ENCODE results near the gene OTOGL. TPM values are rescaled to one million over a fixed set of nuclear protein-coding genes. Genes with fewer than 3 reads are reported as not detected.

Gene OTOGL
- total RNA-seq, 2 experiments from 2014 or later = not detected

DNA sequence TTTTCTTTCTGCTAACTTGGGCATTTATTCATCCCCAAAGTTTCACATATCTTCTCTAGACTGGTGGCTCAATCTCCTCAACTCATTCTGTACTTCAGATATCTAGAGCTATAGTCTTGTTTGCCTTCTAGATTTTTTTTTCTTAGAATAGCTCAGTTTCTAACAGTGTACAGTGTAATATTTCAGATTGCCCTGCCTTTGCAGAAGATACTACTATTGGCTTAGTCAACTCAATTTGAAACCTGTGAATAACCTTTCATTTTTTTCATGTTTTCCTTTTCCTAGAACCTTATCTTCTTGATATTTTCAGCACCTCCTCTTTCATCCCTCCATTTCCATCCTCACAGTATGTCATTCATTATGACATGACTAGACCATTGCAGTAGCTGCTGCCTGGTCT is 69.6 kb downstream of the OTOGL start:
- Histone ChIP-seq H3K27ac (ENCODE audit: low read depth, low read length, poor library complexity, severe bottlenecking) (no peak overlapping the region), H2AFZ (ENCODE audit: low read length) (no peak overlapping the region), H3K4me3 (ENCODE audit: low read depth, low read length, poor library complexity, severe bottlenecking) (no peak overlapping the region), H4K20me1 (ENCODE audit: insufficient read depth, low read length) (no peaks in the 10 kb centered on the region), H3K36me3 (ENCODE audit: insufficient read depth, low read length) (no peaks in the 10 kb centered on the region), H3K4me1 (ENCODE audit: insufficient read depth, low read length, poor library complexity, severe bottlenecking) (no peaks in the 10 kb centered on the region), H3K9me3 (ENCODE audit: low read length) (no peaks in the 10 kb centered on the region), H3K79me2 (ENCODE audit: insufficient read depth, low read depth, low read length) (no peaks in the 10 kb centered on the region), H3K4me2 (ENCODE audit: low read length) (no peak overlapping the region), H3K9me2 (ENCODE audit: insufficient read depth, low read length) (no peaks in the 10 kb centered on the region)
- no peak for DNase-seq (ENCODE audit: low spot score)
- BruUV-seq (replicated peaks) = no TSS peak
- intact Hi-C loops (cut with micrococcal nuclease; ENCODE audit: unreplicated experiment) = no loop called here
- ChIA-PET CTCF (ENCODE audit: unreplicated experiment) (no interaction called here), POLR2A (no interaction called here)
- no peak for TF ChIP-seq EZH2phosphoT487 (IDR thresholded peaks at IDR 0.05; ENCODE audit: borderline replicate concordance, low read depth, low read length)
- TF ChIP-seq, protein P1, sequence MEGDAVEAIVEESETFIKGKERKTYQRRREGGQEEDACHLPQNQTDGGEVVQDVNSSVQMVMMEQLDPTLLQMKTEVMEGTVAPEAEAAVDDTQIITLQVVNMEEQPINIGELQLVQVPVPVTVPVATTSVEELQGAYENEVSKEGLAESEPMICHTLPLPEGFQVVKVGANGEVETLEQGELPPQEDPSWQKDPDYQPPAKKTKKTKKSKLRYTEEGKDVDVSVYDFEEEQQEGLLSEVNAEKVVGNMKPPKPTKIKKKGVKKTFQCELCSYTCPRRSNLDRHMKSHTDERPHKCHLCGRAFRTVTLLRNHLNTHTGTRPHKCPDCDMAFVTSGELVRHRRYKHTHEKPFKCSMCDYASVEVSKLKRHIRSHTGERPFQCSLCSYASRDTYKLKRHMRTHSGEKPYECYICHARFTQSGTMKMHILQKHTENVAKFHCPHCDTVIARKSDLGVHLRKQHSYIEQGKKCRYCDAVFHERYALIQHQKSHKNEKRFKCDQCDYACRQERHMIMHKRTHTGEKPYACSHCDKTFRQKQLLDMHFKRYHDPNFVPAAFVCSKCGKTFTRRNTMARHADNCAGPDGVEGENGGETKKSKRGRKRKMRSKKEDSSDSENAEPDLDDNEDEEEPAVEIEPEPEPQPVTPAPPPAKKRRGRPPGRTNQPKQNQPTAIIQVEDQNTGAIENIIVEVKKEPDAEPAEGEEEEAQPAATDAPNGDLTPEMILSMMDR (conservative IDR thresholded peaks at IDR 0.05; ENCODE audit: low read length) = no peak

DNA sequence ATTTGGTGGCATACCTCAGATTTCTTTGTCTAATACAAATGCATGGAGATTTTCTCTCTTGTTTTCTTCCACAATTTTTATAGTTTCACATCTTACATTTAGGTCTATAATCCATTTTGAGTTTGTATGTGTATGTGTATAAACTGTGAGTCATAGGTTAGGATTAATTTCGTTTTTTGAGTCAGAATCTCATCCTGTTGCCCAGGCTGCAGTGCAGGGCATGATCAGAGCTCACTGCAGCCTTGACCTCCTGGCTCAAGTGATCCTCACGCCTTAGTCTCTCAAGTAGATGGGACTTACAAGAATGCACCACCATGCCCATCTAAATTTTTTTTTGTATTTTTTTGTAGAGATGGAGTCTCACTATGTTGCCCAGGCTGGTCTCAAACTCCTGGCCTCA is 71.6 kb downstream of the OTOGL start:
- no peak overlapping the region for H3K4me2 ChIP-seq (ENCODE audit: low read length)
- no peak overlapping the region for H3K4me3 ChIP-seq (ENCODE audit: low read depth, low read length, poor library complexity, severe bottlenecking)
- no peak for DNase-seq (ENCODE audit: low spot score)
- no peaks in the 10 kb centered on the region for H3K36me3 ChIP-seq (ENCODE audit: insufficient read depth, low read length)
- H4K20me1 ChIP-seq (ENCODE audit: insufficient read depth, low read length) = no peaks in the 10 kb centered on the region
- BruUV-seq (replicated peaks) = no TSS peak
- ChIA-PET CTCF (ENCODE audit: unreplicated experiment) (no interaction called here), POLR2A (interaction anchor here (0.6 kb wide), 1 partner anchor 16 kb away, joined by 3 read pairs; no protein-coding TSS in a partner anchor)
- no peaks in the 10 kb centered on the region for H3K4me1 ChIP-seq (ENCODE audit: insufficient read depth, low read length, poor library complexity, severe bottlenecking)
- no peaks in the 10 kb centered on the region for H3K9me3 ChIP-seq (ENCODE audit: low read length)
- TF ChIP-seq, protein P1 (conservative IDR thresholded peaks at IDR 0.05; ENCODE audit: low read length) = no peak
- no peak for TF ChIP-seq EZH2phosphoT487 (IDR thresholded peaks at IDR 0.05; ENCODE audit: borderline replicate concordance, low read depth, low read length)
- intact Hi-C loops (cut with micrococcal nuclease; ENCODE audit: unreplicated experiment) = no loop called here
- H3K9me2 ChIP-seq (ENCODE audit: insufficient read depth, low read length) = no peaks in the 10 kb centered on the region
- H3K79me2 ChIP-seq (ENCODE audit: insufficient read depth, low read depth, low read length) = no peaks in the 10 kb centered on the region
- H3K27ac ChIP-seq (ENCODE audit: low read depth, low read length, poor library complexity, severe bottlenecking) = no peak overlapping the region
- H2AFZ ChIP-seq (ENCODE audit: low read length) = no peak overlapping the region

DNA sequence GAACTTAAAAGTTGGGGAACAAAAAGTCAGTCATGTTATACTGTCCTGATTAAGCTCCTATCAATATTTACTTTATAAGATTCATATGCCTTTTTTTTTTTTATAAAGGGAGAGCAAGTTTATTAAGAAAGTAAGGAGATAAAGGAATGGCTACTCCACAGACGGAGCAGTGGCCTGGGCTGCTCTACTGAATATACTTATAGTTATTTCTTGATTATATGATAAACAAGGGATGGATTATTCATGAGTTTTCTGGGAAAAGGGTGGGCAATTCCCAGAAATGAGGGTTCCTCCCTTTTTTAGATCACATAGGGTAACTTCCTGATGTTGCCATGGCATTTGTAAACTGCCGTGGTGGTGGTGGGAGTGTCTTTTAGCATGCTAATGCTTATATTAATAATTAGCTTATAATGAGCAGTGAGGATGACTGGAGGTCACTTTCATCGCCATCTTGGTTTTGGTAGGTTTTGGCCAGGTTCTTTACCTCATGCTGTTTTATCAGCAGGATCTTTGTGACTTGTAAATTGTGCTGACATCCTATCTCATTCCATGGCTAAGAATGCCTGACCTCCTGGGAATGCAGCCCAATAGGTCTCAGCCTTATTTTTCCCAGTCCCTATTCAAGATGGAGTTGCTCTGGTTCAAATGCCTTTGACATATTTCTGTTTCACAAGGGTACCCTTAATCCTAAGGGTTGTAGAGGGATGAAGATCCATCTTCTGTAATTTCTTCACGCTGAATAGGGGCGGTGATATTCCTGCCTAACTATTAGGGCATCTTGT is 73.9 kb downstream of the OTOGL start:
- no peak for DNase-seq (ENCODE audit: low spot score)
- POLR2A ChIA-PET = interaction anchor here (0.7 to 0.8 kb wide), 2 partner anchors 39 to 123 kb away, joined by 3 to 5 read pairs; no protein-coding TSS in a partner anchor

More for the DNA sequence above, 73.9 kb downstream of the OTOGL start:
- CTCF ChIA-PET (ENCODE audit: unreplicated experiment) = no interaction called here
- BruUV-seq (replicated peaks) = no TSS peak
- Histone ChIP-seq H4K20me1 (ENCODE audit: insufficient read depth, low read length) (no peaks in the 10 kb centered on the region), H3K4me3 (ENCODE audit: low read depth, low read length, poor library complexity, severe bottlenecking) (no peak overlapping the region), H3K79me2 (ENCODE audit: insufficient read depth, low read depth, low read length) (no peaks in the 10 kb centered on the region), H3K9me3 (ENCODE audit: low read length) (no peaks in the 10 kb centered on the region), H3K27ac (ENCODE audit: low read depth, low read length, poor library complexity, severe bottlenecking) (no peak overlapping the region), H3K4me1 (ENCODE audit: insufficient read depth, low read length, poor library complexity, severe bottlenecking) (no peaks in the 10 kb centered on the region), H3K4me2 (ENCODE audit: low read length) (no peak overlapping the region), H2AFZ (ENCODE audit: low read length) (no peak overlapping the region), H3K36me3 (ENCODE audit: insufficient read depth, low read length) (no peaks in the 10 kb centered on the region), H3K9me2 (ENCODE audit: insufficient read depth, low read length) (no peaks in the 10 kb centered on the region)
- TF ChIP-seq EZH2phosphoT487 (IDR thresholded peaks at IDR 0.05; ENCODE audit: borderline replicate concordance, low read depth, low read length) = no peak
- TF ChIP-seq, protein P1 (conservative IDR thresholded peaks at IDR 0.05; ENCODE audit: low read length) = no peak
- intact Hi-C loops (cut with micrococcal nuclease; ENCODE audit: unreplicated experiment) = no loop called here
